ENCODE measurements around the gene HMGB4. TPM values are rescaled to one million over a fixed set of nuclear protein-coding genes. Genes with fewer than 3 reads are reported as not detected.

The HMGB4 gene
- total and polyA plus RNA-seq, 12 donors = not detected

DNA sequence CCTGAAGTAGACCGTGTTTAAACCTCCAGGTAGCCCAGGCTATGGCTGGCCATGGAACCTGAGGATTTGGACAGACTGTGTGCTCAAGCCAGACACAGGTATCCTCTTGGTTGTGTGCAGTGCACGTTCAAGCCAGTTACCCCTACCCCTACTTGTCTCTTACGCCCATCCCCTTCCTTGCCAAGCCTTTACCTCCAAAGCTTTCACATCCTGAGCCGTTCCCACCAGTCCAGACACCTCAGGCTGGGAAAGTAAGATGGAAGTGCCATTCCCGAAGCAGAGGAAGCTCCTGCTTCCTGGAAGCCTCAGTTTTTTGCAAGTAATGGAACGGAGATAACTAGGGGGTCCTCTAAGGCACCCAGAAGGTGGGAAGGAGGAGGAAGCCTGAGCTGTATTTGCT lies 41.5 kb upstream of the HMGB4 start:
- Histone ChIP-seq H3K4me1 (no peaks in the 10 kb centered on the region), H3K27me3 (peaks cover 0 to 19% (median 4%) of the 10 kb centered on the region in 7 donors), H3K9me3 (no peaks in the 10 kb centered on the region), H3K27ac (no peak overlapping the region), H3K36me3 (no peaks in the 10 kb centered on the region), H3K4me3 (no peak overlapping the region)
- WGBS, 2 donors = 58 to 60% methylated on average over 6 of the region's 6 CpGs
- no peak for TF ChIP-seq CTCF (IDR thresholded peaks at IDR 0.05)
- DNase-seq (no peak), ATAC-seq (no peak)
- intact Hi-C loops (cut with DNase I) = no loop called here

DNA sequence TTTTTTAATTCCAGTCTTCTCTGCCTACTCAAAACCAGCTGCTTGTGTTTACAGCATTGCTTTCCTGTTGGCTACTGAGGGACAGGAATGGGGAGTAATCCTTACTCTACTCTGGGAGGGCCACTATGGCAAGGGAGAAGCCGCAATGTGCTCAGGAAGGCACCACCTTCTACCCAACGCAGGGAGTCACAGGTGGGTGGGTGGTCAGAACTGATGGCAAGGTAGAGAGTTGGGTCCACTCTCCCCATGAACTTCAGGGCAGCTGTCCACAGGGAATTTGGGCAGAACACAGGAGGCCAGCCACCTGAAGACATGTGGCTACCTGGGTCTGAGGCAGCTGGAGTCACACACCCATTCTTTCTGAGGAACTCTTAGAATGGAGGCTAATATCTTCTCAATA lies 40.5 kb upstream of the HMGB4 start:
- intact Hi-C loops (cut with DNase I) = no loop called here
- Histone ChIP-seq H3K27me3 (peaks cover 0 to 19% (median 4%) of the 10 kb centered on the region in 7 donors), H3K4me3 (no peak overlapping the region), H3K4me1 (no peaks in the 10 kb centered on the region), H3K27ac (no peak overlapping the region), H3K9me3 (no peaks in the 10 kb centered on the region), H3K36me3 (no peaks in the 10 kb centered on the region)
- no peak for DNase-seq
- ATAC-seq = no peak
- TF ChIP-seq CTCF (IDR thresholded peaks at IDR 0.05) = no peak
- 94% methylated on average over 2 of the region's 2 CpGs for WGBS, 2 donors

GRCh38 chr1:33823830-33824229 lies 40.0 kb upstream of the HMGB4 start:
- 58 to 64% methylated on average over 1 of the region's 1 CpG for WGBS, 2 donors
- no peak for ATAC-seq
- peaks cover 0 to 19% (median 4%) of the 10 kb centered on the region in 7 donors for H3K27me3 ChIP-seq

DNA sequence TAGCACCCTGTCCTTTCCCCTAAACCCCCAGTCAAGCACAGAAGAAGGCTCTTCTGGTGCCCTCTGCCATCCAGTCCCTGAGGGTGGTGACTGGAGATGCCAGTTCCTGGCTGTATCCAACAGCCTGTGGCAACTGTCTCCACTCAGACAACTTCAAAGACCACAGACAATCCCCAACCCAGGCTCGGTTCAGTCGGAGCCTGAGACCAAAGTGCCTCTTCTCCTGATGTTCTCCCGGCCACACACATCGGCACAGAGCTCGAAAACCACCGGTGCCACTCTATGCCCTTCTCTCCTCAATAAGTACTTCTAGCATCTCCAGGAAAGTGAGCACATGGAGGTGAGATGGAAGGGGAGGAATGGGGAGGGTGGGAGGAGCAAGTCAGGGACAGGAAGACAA lies 39.6 kb upstream of the HMGB4 start:
- ATAC-seq (no peak), DNase-seq (no peak)
- peaks cover 0 to 19% (median 4%) of the 10 kb centered on the region in 7 donors for H3K27me3 ChIP-seq
- 84 to 88% methylated on average over 6 of the region's 6 CpGs for WGBS, 2 donors
- H3K4me1 ChIP-seq = no peaks in the 10 kb centered on the region
- H3K9me3 ChIP-seq = no peaks in the 10 kb centered on the region
- H3K4me3 ChIP-seq = no peak overlapping the region
- H3K36me3 ChIP-seq = no peaks in the 10 kb centered on the region
- intact Hi-C loops (cut with DNase I) = no loop called here
- TF ChIP-seq CTCF (IDR thresholded peaks at IDR 0.05) = no peak
- no peak overlapping the region for H3K27ac ChIP-seq

More at GRCh38 chr1:33823830-33824229, 40.0 kb upstream of the HMGB4 start:
- Histone ChIP-seq H3K9me3 (no peaks in the 10 kb centered on the region), H3K27ac (no peak overlapping the region), H3K36me3 (no peaks in the 10 kb centered on the region), H3K4me3 (no peak overlapping the region), H3K4me1 (no peaks in the 10 kb centered on the region)
- TF ChIP-seq CTCF (IDR thresholded peaks at IDR 0.05) = no peak
- DNase-seq = no peak
- intact Hi-C loops (cut with DNase I) = no loop called here

Data from heart right ventricle (tissue), 16 donors.